MM.1S (cell line): ENCODE results near the gene LCTL.

Experiments used
- EZH2phosphoT487 ChIP-seq: fragments of 300-600 bp; sonication (generic); IDR thresholded peaks from 2 replicates; pipeline ENCODE4 v1.6.1; 2018; ENCODE audit warnings: antibody characterized with exemption, low read length
- TF ChIP-seq, protein P1 (sequence below): fragments of 300-600 bp; sonication (generic); IDR thresholded peaks from 2 replicates; pipeline ENCODE4 v1.5.1; 2016; ENCODE audit warnings: antibody characterized with exemption, low read length, mixed read lengths

DNA sequence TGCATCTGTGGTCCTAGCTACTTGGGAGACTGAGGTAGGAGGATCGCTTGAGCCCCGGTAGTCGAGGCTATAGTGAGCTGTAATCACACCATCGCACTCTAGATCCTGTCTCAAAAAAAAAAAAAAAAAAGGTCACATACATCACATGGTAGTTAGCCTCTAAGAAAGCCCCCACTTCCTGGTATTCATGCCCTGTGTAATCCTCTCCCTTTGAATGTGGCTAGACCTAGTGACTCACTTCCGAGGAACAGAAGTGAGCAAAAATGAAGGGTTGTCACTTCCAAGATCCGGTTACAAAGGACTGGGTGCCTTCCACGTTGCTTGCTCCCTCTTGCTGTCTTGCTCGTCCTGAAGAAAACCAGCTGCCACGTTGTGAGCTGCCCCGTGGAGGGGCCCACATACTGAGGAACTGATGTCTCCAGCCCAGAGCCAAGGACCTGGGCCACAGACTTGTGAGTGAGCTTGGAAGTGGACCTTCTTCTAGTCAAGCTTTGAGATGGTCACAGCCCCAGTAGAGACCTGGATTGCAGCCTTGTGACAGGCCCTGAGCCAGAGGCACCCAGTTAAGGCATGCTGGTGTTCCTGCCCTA is 12.6 kb upstream of the LCTL start:
- TF ChIP-seq, protein P1, sequence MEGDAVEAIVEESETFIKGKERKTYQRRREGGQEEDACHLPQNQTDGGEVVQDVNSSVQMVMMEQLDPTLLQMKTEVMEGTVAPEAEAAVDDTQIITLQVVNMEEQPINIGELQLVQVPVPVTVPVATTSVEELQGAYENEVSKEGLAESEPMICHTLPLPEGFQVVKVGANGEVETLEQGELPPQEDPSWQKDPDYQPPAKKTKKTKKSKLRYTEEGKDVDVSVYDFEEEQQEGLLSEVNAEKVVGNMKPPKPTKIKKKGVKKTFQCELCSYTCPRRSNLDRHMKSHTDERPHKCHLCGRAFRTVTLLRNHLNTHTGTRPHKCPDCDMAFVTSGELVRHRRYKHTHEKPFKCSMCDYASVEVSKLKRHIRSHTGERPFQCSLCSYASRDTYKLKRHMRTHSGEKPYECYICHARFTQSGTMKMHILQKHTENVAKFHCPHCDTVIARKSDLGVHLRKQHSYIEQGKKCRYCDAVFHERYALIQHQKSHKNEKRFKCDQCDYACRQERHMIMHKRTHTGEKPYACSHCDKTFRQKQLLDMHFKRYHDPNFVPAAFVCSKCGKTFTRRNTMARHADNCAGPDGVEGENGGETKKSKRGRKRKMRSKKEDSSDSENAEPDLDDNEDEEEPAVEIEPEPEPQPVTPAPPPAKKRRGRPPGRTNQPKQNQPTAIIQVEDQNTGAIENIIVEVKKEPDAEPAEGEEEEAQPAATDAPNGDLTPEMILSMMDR: no peak
- no peak for TF ChIP-seq EZH2phosphoT487
